Activated CD8-positive, alpha-beta memory T cell treated with anti-CD3 and anti-CD28 coated beads, Interleukin-2, amount 50 U/mL, for 48 hours (primary cell): ENCODE measurements around the gene TTLL11.
A peak's percentile ranks its signal among the peaks of the same experiment; 100 is the strongest.
"Not testable (repeated sequence)": the region's sequence is repeated elsewhere in the genome, so short reads cannot be mapped to it uniquely, and the experiment has no call there.

ENCODE experiments used
- DNase-seq: peaks from one replicate; pipeline ENCODE4 v3.0.0-alpha.2; 2020

The TTLL11 gene

GRCh38 chr9:121807823-121808278, 285.3 kb downstream of the TTLL11 start:
- DNase-seq = no peak

DNA sequence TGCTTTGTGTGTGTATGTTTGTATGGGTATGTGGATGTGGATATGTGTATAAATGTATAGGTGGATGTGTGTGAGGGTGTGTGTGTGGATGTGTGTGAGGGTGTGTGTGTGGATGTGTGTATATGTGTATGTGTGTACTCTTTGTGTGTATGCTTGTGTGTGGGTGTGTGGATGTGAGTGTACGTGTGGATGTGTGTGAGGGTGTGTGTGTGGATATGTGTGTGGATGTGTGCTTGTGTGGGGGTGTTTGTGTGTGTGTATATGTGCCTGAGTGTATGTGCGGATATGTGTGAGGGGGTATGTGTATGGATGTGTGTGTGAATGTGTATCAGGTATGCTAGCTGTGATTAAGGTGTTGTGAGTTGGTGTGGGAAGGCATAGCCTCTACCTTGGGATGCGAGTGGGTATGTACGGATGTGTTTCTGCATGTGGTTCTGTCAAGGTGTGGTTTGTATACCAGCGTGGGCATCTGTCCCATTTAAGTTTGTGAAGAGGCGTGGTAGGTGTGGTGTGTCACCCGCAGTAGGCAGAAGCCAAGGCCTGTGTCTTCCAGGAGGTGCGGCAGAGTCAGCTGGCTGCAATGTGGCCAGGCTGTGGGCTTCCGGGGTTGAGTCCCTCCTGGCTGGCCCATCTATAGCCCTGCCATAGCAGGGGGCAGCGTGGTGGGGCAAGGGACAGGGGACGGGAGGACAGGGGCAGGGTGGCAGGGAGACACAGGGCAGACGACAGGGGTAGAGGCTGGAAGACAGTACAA, 285.9 kb downstream of the TTLL11 start:
- DNase-seq = no peak

- DNase-seq = no peak
These were observed 290.4 kb downstream of the TTLL11 start for GRCh38 chr9:121802753-121803152.

- no peak for DNase-seq
These were observed 291.5 kb downstream of the TTLL11 start for GRCh38 chr9:121801579-121801978.

DNA sequence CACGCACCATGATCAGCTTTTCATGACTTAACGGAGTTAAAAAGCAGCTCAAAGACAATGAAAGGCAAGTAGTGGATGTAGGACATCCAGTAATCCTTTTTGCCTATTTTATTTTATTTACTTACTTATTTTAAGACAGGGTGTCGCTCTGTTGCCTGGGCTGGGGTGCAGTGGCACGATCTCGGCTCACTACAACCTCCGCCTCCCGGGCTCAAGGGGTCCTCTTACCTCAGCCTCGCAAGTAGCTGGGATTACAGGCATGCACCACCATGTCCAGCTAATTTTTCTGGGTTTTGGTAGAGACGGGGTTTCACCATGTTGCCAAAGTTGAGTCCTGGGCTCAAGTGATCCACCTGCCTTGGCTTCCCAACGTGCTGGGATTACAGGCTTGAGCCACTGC, 292.7 kb downstream of the TTLL11 start:
- DNase-seq = no peak

DNA sequence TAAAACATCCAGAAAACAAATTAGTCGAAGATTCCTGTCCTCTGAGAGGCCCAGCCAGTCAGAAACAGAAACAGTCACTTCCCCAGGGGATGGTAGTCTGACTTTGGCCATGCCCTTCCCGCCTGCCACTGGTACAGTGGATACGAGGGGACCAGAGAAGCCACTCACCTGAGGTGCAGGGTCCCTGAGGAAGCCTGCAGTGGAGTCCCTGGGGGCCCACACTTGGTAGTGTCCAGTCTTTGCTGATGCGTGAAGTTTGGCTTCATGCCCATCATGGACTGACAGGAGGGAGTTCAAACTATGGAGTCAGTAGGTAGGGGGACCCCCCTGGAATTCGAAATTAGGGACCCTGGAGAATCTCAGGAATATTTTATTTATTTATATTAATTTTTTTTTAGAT, 294.2 kb downstream of the TTLL11 start:
- no peak for DNase-seq

- DNase-seq = no peak
These were observed 296.0 kb downstream of the TTLL11 start for GRCh38 chr9:121797081-121797480.

GRCh38 chr9:121794334-121794733, 298.8 kb downstream of the TTLL11 start:
- not testable (repeated sequence) for DNase-seq

DNA sequence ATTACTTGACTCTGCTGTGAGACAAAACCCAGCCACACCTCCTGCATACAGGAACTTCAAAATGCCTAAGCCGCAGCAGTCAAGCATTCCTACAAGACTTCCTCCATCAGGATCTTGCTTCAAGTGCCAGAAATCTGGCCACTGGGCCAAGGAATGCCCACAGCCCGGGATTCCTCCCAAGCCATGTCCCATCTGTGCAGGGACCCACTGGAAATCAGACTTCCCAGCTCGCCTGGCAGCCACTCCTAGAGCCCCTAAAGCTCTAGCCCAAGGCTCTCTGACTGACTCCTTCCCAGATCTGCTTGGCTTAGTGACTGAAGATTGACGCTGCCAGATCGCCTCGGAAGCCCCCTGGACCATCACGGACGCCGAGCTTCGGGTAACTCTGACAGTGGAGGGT, 300.6 kb downstream of the TTLL11 start:
- not testable (repeated sequence) for DNase-seq

GRCh38 chr9:121790841-121791240, 302.3 kb downstream of the TTLL11 start:
- DNase-seq = no peak

DNA sequence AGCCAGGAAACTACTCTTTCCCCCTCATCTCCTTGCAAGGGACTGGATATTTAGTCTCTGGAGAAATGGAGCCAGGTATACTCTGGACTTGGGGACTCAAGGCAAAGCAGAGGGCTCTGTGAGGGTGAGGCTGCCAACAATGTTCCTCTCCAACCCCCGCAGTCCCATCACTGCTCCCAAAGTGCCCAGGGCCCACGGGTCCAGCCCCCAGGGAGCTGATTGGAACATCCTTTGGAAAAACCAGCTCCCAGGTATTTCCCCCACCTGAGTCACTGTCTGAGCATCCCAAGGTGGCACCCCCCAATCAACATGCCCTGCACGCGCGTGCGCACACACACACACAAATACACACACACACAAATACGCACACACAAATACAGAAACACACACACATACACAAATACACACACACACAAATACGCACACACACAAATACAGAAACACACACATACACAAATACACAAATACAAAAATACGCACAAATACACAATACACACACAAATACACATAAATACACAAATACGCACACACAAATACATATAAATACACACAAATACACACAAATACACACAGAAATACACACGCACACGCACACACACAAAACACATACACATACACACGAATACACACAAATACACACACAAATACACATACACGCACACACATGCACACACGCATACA, 304.3 kb downstream of the TTLL11 start:
- no peak for DNase-seq

DNA sequence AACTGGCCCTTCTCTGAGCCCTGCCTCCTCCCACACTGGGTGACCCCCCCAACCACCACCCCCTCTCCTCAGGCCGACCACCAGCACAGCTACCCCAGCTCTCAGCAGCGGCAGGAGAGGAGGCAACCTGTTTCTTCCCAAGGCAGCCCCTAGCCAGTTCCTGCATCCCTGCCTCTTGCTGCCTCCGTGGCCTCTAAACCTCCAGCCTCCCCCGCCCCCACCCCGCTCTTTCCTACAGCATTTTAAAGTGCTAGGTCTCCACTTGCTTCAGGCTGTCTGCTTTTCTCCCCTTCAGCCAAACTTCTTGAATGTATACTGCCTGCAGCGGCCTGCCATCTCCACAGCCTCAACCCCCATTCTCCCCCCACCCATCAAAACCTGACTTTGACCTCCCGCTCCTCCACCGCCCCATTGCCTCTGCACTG, 306.1 kb downstream of the TTLL11 start:
- DNase-seq = no peak

DNA sequence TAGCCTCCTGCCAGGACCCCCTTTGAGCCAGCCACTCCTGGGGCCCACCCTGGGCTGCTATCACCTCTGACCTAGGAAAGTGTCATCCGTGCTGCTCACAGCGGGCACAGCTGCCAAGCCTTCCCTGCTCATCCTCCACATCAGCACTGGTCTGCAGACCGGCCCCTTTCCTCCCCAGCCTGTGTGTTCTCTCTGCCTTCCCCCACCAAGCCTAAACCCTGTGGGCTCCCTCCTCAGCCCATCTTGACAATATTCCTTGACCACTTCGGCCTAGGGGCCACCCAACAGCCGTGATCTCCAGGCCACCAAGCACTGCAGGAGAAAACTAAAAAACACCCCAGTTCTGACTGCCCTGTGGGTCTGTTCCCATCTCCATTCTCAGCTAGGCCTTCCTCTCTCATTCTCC, 306.6 kb downstream of the TTLL11 start:
- DNase-seq = no peak

- DNase-seq = peak; percentile 39
These were observed 307.2 kb downstream of the TTLL11 start for GRCh38 chr9:121785673-121786542.

DNA sequence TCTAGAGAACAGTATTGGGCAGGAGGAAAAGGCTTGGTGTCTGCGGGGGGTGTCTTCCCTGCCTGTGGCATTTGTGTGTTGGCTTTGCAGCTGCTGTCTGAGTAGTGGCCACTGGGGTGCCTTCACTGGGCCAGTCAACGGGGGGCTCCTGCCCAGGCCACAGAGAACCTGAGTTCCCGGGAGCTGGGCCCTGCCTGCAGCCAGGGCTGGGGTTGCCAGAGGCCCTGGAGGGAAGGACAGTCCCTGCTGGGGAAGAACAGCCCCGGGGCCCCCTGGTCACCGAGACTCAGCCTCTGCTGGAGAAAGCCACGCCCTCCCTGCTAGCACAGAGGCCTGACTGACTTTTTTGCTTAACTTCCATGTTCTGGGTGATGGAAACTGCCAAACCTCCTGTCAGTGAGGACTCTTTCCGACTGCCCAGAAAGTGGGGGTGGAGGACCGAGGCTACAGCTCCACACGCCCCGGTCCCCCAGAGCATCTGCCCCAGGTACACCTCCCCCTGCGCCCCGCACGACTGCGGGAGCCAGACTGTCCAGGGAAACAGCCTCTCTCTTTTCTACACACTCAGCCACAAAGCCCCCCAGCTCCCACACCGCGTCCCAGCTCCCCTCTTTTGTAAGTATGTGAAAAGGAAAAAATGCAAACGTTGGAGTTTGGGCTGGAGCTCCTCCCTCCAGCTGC, 308.2 kb downstream of the TTLL11 start:
- DNase-seq = no peak

DNA sequence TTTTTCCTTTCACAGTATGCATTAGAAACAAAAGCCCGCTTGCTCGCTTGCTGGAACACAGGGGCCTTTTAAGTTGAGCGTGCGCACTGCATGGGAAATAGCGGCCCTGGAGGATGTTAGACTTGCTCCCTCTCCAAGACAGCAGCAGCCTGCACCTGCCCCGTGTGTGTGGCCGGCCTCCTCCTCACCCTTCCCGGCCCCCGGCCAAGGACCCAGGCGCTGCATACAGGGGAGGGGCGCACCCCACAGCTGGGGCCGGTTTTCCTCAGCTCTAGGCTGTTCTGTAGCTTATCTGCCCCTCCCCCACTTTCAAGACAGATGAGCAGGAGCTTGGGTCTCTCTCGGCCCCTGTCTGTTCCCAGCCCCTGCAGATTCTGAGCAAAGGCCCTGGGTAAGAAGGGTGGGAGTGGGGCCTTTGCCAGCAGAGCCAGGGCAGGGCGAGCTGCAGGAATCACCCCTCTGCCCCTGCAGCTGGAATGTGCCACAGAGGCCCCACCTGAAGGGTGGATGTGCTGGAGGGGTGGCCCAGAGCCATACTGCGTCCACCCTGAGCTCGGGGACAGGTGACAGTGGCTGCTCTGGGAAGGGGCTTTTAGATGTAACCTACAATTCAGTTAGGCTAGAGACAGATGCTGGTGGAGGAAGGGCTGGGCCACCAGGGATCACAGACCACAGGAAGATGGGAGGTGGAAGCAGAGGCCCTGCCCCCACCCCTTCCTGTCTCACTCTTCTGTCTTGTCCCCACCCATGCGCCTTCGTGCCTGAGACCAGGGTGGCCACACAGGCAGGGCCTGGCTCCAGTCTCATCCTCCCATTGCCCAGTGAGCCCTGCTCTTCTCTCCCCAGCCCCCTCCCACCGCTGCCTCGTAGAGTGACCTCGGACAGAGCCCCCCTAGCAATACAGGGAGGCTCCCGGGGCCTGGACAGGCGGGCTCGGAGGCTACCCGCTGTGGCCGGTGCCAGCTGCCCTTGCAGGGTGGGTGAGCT, 309.3 kb downstream of the TTLL11 start:
- DNase-seq = peak; percentile 46

GRCh38 chr9:121783111-121783510, 310.0 kb downstream of the TTLL11 start:
- peak; percentile 43 for DNase-seq

DNA sequence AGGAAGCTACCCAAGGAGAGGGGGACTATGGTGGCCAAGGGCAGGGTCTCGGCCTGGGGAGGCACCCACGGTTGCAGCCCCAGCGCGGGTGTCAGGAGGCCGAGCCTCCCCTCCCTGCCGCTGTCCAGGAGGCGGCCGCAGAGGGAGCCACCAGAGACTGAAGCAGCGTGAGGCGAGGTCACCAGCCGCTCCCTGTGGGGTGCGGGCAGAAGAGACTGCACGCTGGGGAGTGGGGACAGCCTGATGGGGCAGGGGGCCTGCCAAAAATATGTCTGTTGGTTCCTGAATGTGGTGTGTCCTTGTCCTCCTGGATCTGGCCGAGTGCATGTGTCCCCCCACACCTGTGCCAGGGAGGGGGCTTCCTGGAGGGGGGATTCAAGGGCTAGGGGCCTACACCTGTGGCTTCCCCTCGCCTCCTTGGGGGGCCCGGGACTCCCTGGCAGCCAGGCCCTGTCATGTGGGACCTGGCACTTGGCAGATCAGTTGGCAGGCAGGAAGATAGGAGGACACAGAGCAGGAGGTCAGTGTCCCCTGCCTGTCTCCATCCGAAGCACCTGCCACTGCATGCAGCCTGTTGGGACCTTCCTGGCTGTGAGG, 310.5 kb downstream of the TTLL11 start:
- no peak for DNase-seq

DNA sequence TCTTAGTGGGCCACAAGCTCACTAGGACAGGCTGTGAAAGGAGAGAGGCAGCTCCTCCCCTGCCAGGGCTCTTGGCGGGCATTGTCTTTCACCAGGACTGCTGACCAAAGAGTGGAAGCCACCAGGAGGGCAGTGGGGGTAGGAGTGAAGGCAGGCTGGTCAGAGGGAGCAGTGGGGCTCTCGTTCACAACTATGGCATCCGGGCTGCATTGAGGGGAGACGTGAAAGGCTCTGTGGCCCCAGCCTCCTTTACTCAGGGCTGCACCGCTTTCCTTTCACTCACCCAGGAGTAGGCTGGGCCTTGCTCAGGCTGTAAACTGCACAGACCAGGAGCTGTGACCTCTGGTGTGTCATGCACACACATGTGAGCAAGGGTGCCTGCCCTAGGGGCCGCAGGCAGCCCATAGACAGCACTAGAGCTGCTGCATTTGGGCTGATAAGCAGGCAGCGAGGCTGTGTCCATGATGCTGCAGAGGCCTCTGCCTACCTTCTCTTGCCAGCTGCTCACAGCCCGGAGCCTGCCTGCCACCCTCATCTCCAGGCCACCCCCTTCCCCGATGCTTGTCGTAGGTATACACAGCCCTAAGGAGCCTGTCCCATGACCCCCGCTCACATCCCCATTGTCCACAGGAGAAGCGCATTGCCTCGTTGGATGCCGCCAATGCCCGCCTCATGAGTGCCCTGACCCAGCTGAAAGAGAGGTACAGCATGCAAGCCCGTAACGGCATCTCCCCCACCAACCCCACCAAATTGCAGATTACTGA, 311.2 kb downstream of the TTLL11 start:
- peak; percentile 45 for DNase-seq

DNA sequence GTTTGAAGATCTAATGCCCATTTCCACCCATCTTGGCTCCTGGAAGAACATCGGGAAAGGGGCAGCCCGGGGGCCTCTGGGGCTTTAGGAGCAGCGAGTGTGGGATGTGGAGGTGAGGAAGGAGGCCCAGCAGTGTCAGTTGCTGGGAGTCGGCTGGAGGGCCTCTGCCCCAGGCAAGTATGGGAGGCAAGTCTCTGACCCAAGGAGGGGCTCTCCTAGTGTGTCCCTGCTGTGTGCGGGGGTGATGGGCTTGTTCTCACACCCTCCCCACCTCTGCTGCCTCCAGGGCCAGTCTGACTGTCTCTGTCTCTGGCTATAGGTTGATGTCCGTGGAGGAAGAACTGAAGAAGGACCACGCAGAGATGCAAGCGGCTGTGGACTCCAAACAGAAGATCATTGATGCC, 312.0 kb downstream of the TTLL11 start:
- DNase-seq = no peak
